ENCODE measurements around the gene OTUD4.
"Not testable (repeated sequence)": the region's sequence is repeated elsewhere in the genome, so short reads cannot be mapped to it uniquely, and the experiment has no call there.

OTUD4 gene

GRCh38 chr4:145153181-145153903 lies 27.0 kb downstream of the OTUD4 start:
- no peak overlapping the region for H3K4me3 ChIP-seq (ENCODE audit: low read depth, low read length)
- DNase-seq (ENCODE audit: low read depth), result no peak
- no peak for TF ChIP-seq CTCF (IDR thresholded peaks at IDR 0.05; ENCODE audit: low read depth, low read length)
- no peak for TF ChIP-seq MAX (IDR thresholded peaks at IDR 0.05; ENCODE audit: low read depth, low read length)
- no peak for TF ChIP-seq POLR2A (IDR thresholded peaks at IDR 0.05; ENCODE audit: extremely low read depth, insufficient read length)
- TF ChIP-seq MYC (IDR thresholded peaks at IDR 0.05; ENCODE audit: low read depth, low read length), result no peak

- TF ChIP-seq MAX (IDR thresholded peaks at IDR 0.05; ENCODE audit: low read depth, low read length) (no peak), POLR2A (IDR thresholded peaks at IDR 0.05; ENCODE audit: extremely low read depth, insufficient read length) (no peak), MYC (IDR thresholded peaks at IDR 0.05; ENCODE audit: low read depth, low read length) (no peak), CTCF (IDR thresholded peaks at IDR 0.05; ENCODE audit: low read depth, low read length) (no peak)
- no peak overlapping the region for H3K4me3 ChIP-seq (ENCODE audit: low read depth, low read length)
- DNase-seq (ENCODE audit: low read depth), result no peak
Measured at GRCh38 chr4:145148980-145149379, 31.4 kb downstream of the OTUD4 start.

GRCh38 chr4:145136219-145136618 lies 44.2 kb downstream of the OTUD4 start:
- H3K4me3 ChIP-seq (ENCODE audit: low read depth, low read length); DNase-seq (ENCODE audit: low read depth): not testable (repeated sequence)

- TF ChIP-seq POLR2A (IDR thresholded peaks at IDR 0.05; ENCODE audit: extremely low read depth, insufficient read length) (no peak), MYC (IDR thresholded peaks at IDR 0.05; ENCODE audit: low read depth, low read length) (no peak), CTCF (IDR thresholded peaks at IDR 0.05; ENCODE audit: low read depth, low read length) (no peak), MAX (IDR thresholded peaks at IDR 0.05; ENCODE audit: low read depth, low read length) (no peak)
- peak; percentile 32 for DNase-seq (ENCODE audit: low read depth)
- no peak overlapping the region for H3K4me3 ChIP-seq (ENCODE audit: low read depth, low read length)
Measured at GRCh38 chr4:145132511-145133098, 47.8 kb downstream of the OTUD4 start.

GRCh38 chr4:145131848-145132247 lies 48.5 kb downstream of the OTUD4 start:
- H3K4me3 ChIP-seq (ENCODE audit: low read depth, low read length), result no peak overlapping the region
- TF ChIP-seq MAX (IDR thresholded peaks at IDR 0.05; ENCODE audit: low read depth, low read length), result no peak
- no peak for TF ChIP-seq POLR2A (IDR thresholded peaks at IDR 0.05; ENCODE audit: extremely low read depth, insufficient read length)
- no peak for TF ChIP-seq MYC (IDR thresholded peaks at IDR 0.05; ENCODE audit: low read depth, low read length)
- TF ChIP-seq CTCF (IDR thresholded peaks at IDR 0.05; ENCODE audit: low read depth, low read length), result no peak
- no peak for DNase-seq (ENCODE audit: low read depth)

GRCh38 chr4:145130788-145131399 lies 49.5 kb downstream of the OTUD4 start:
- no peak overlapping the region for H3K4me3 ChIP-seq (ENCODE audit: low read depth, low read length)
- TF ChIP-seq MYC (IDR thresholded peaks at IDR 0.05; ENCODE audit: low read depth, low read length) (no peak), POLR2A (IDR thresholded peaks at IDR 0.05; ENCODE audit: extremely low read depth, insufficient read length) (no peak), CTCF (IDR thresholded peaks at IDR 0.05; ENCODE audit: low read depth, low read length) (no peak)
- DNase-seq (ENCODE audit: low read depth), result peak; percentile 6

Data from NB4 (cell line).